ENCODE results near the gene DUOX2.
"Not testable (repeated sequence)": the region's sequence is repeated elsewhere in the genome, so short reads cannot be mapped to it uniquely, and the experiment has no call there.

Gene DUOX2

DNA sequence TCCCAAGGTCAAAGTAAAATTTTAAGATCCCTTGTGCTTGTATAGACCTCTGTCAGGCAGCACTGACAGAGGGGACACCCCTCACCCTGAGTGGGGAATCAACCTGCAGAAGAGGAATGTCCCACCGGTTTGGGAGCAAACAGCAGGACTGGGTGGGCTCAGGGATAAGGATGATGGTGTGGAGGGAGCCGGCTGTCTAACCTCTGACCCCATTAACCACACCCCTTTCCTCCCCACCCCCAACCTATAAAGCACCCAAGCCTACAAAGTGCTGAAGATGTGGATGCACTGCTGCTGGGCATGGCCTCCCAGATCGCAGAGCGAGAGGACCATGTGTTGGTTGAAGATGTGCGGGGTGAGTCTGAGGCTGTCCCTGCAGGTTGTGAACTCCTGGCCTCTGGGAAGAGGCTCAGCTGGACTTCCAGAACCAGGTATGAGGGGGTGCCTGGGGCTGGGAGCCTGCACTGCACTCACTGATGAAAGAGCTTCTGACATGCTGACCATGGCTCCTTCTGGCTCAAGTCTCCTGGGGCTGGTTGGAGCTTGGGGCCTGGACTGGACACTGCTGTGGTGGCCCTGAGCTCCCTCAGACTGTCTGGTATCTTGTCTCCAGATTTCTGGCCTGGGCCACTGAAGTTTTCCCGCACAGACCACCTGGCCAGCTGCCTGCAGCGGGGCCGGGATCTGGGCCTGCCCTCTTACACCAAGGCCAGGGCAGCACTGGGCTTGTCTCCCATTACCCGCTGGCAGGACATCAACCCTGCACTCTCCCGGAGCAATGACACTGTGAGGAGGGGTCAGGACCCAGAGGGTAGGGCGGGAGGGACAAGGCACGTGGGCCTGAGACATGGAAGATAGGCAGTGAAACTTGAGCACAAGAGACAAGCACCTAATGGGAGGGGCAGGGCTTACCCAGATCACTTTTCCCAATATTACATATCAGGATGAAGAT, 25.1 kb upstream of the DUOX2 start:
- no peak for DNase-seq

DNA sequence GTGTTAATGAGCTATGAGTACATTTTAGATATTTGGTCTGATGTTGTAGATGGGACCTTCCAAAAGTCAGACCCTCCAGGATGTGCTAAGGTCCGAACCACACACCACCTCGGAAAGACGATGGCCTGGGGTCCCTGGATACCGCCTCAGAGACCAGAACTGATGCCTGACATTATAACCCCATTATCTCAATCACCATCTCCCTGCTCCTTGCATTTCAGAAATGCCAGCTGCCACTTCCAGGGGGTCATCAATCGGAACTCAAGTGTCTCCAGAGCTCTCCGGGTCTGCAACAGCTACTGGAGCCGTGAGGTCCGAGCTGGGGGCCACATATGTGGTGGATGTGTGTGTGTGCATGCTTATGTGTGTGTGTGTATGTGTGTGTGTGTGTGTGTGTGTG, 23.7 kb upstream of the DUOX2 start:
- DNase-seq: no peak

DNA sequence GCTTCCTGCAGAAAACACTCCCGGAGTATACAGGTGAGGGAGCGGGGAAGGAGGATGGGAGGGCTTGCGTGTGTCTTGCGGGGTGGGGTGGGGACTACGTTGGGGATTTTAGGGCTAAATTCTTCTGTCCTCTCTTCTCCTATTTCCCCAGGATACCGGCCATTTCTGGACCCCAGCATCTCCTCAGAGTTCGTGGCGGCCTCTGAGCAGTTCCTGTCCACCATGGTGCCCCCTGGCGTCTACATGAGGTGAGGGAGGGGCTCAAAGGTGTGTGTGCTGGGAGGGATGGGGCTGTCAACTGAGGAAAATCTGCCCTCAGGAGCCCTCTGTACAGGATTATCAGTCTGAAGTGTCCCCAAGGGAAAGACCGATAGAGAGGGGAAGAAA, 22.4 kb upstream of the DUOX2 start:
- no peak for DNase-seq

GRCh38 chr15:45135705-45136377, 21.9 kb upstream of the DUOX2 start:
- DNase-seq: not testable (repeated sequence)

DNA sequence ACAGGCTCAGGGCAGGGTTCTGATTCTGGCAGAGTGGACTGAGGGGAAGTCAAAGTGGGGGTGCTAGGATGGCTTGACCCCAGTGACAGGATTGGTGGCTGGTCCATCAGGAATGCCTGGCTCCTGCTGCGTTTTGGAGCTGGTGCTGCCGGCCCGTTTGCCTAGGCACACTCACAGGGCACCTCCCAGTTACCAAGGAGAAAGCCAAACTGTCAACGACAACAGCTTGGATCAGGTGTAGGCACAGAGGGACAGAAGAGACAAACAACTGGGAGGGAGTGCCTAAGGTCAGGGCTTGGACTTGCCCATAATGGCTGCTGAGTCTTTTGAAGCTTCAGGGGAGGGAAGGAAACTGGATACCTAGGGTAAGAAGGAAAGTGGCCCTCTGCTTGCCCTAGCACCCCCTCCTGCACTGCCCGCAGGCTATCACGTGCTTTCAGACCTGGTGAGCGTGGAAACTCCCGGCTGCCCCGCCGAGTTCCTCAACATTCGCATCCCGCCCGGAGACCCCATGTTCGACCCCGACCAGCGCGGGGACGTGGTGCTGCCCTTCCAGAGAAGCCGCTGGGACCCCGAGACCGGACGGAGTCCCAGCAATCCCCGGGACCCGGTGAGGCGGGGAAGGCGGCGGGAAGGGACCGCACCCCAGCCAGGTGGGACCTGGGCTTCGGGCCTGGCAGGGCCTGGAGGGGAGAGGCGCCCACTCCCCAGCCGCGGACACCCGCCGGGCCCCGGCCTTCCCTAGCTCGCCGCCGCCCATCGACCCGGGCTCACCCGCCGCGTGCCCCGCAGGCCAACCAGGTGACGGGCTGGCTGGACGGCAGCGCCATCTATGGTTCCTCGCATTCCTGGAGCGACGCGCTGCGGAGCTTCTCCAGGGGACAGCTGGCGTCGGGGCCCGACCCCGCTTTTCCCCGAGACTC, 21.0 kb upstream of the DUOX2 start:
- no peak for DNase-seq

DNA sequence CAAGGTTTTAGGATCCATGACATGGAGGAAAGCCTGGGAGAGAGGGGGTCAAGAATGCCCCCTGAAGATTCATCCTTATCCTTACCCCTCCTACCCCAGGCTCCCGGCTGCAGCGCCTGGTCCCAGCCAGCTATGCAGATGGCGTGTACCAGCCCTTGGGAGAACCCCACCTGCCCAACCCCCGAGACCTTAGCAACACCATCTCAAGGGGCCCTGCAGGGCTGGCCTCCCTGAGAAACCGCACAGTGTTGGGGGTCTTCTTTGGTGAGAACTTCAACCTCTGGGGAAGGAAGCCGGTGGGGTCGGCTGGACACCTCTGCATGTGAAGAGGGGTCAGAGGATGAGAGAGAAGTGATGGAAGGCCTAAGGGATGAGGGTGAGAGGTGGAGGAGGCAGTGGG, 20.1 kb upstream of the DUOX2 start:
- no peak for DNase-seq

GRCh38 chr15:45133561-45133920, 19.6 kb upstream of the DUOX2 start:
- DNase-seq: no peak

- no peak for DNase-seq
These were observed 19.0 kb upstream of the DUOX2 start for GRCh38 chr15:45132844-45133560.

GRCh38 chr15:45131510-45131909, 17.5 kb upstream of the DUOX2 start:
- DNase-seq: no peak

DNA sequence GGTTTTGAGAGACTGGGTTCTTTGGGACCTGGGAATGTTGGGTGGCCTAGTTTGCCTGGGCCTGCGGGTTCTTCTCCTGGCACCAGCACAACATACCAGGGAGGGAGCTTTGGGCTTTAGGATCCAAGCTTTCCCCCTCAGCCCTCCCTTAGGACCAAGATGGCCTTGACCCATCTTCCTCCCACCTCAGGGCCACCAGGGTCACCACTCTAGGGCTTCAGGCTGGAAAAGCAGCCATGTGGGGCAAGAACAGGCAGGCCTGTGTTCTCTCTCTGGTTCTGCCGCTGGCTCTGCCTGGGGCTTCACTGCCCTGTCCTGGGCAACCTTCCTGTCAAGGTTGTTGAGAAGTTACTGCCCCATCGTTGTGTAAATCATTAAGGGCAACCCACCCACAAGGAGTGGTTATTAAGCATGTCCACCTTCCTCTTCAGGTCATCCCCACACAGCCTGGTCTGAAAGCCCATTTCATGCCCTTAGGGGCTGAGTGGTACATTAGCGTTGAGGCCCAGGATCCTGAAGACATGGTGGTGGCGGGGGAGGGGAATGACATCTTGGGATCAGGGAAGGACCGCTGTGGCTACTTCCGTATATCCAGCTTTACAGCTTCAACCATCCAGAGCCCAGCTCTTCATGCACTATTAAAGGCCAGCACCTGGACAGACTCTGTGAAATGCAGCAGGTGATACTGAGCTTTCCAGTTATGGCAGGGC, 16.5 kb upstream of the DUOX2 start:
- DNase-seq: no peak

GRCh38 chr15:45129651-45130129, 15.7 kb upstream of the DUOX2 start, which contains the start of the genes DUOX1 and DUOXA1:
TSS of gene DUOX1 (plus strand) at chr15:45129994. CDS start at chr15:45131967, 1,973 bp downstream.
TSS of gene DUOXA1 (minus strand) at chr15:45129879. CDS start at chr15:45123014, 6,865 bp downstream.
- peak; percentile 47 for DNase-seq

- DNase-seq: no peak
These were observed 15.1 kb upstream of the DUOX2 start for GRCh38 chr15:45128971-45129639.

GRCh38 chr15:45126535-45127158, 12.7 kb upstream of the DUOX2 start:
- peak; percentile 51 for DNase-seq

GRCh38 chr15:45123397-45123796, 9.4 kb upstream of the DUOX2 start:
- DNase-seq: no peak

GRCh38 chr15:45122719-45123118, 8.7 kb upstream of the DUOX2 start:
- DNase-seq: no peak

GRCh38 chr15:45121706-45122417, 7.9 kb upstream of the DUOX2 start:
- no peak for DNase-seq

- no peak for DNase-seq
These were observed 7.0 kb upstream of the DUOX2 start for GRCh38 chr15:45121020-45121419.

DNA sequence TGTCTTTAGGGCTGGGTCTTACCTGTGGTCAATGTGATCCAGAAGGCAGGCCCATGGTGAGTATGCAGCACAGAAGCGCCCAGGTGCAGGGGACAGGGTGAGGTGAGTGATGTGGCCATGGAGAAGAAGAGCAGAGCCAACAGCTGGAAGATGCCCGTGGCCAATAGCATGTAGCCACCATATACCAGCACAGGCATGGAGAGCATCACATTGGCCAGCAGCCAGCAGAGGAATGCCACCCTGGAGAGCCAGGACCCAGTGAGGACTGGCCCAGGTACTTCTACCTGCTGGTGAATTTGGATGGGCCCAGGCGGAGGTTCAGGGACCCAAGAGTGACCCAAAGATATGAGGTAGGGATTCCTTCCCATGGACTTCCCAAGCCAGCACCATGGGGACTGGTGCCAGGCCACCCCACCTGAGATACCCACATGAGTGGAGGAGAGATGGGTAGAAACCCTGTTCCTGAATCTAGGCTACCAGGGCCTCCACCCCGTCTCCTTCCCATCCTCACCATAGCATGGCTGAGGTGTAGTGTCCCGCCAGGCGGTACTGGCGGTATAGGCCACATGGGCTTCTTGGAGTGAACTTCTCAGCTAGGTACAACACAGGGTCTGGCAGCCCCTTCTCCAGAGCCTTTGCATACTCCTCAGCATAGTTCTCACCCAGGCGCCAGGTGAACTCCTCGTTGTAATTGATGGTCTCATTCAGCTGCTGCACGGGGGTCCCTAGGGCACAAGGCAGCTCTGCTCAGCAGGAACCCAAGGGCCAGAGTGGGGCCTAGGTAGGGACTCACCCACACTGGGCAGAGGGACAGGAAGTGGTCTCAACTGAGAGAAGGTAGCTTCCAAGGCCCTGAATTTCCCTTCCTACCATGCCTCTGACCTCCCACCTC, 6.4 kb upstream of the DUOX2 start:
- DNase-seq: no peak

- no peak for DNase-seq
These were observed 5.0 kb upstream of the DUOX2 start for GRCh38 chr15:45118996-45119395.

Measured in activated CD4-positive, alpha-beta T cell treated with anti-CD3 and anti-CD28 coated beads for 48 hours (primary cell).